NOMO-1 (cell line): ENCODE data around the gene OR8D2.
"Not testable (repeated sequence)": the region's sequence is repeated elsewhere in the genome, so short reads cannot be mapped to it uniquely, and the experiment has no call there.

Experiments used
- DNase-seq, 2 experiments: peaks; one replicate each; lab custom pipeline; 2025; ENCODE audit not compliant: unreplicated experiment in 2 of 2; lab: John Stamatoyannopoulos, UW

Gene OR8D2

GRCh38 chr11:124294687-124295086, 25.3 kb downstream of the OR8D2 start:
- peak; percentile 46 to 79 for DNase-seq

- DNase-seq: no peak
These were observed 34.2 kb downstream of the OR8D2 start for GRCh38 chr11:124285610-124286344.

GRCh38 chr11:124278261-124278660, 41.7 kb downstream of the OR8D2 start:
- no peak for DNase-seq

GRCh38 chr11:124277804-124278203, 42.2 kb downstream of the OR8D2 start:
- no peak for DNase-seq

GRCh38 chr11:124277207-124277606, 42.8 kb downstream of the OR8D2 start:
- no peak for DNase-seq

- DNase-seq: peak in 1 of 2 experiments; percentile 29
These were observed 43.9 kb downstream of the OR8D2 start for GRCh38 chr11:124276081-124276480.

GRCh38 chr11:124274000-124274399, 46.0 kb downstream of the OR8D2 start:
- no peak for DNase-seq

- DNase-seq: not testable (repeated sequence)
These were observed 49.1 kb downstream of the OR8D2 start for GRCh38 chr11:124270886-124271285.
